ENCODE data around the gene MROH8.

MROH8 gene

GRCh38 chr20:37090407-37090806 lies 88.9 kb downstream of the MROH8 start:
- Histone ChIP-seq H3K9me3 (no peaks in the 10 kb centered on the region), H3K36me3 (no peaks in the 10 kb centered on the region), H3K27ac (no peak overlapping the region), H3K4me3 (ENCODE audit: low read depth in 1 of 2, low read length in 1 of 2) (no peak overlapping the region), H3K4me1 (ENCODE audit: control insufficient read depth in 1 of 2, insufficient read depth in 1 of 2, low read depth in 1 of 2, low read length in 1 of 2) (peaks cover 2 to 12% of the 10 kb centered on the region in 2 experiments), H3K27me3 (no peaks in the 10 kb centered on the region)
- TF ChIP-seq, protein P1, sequence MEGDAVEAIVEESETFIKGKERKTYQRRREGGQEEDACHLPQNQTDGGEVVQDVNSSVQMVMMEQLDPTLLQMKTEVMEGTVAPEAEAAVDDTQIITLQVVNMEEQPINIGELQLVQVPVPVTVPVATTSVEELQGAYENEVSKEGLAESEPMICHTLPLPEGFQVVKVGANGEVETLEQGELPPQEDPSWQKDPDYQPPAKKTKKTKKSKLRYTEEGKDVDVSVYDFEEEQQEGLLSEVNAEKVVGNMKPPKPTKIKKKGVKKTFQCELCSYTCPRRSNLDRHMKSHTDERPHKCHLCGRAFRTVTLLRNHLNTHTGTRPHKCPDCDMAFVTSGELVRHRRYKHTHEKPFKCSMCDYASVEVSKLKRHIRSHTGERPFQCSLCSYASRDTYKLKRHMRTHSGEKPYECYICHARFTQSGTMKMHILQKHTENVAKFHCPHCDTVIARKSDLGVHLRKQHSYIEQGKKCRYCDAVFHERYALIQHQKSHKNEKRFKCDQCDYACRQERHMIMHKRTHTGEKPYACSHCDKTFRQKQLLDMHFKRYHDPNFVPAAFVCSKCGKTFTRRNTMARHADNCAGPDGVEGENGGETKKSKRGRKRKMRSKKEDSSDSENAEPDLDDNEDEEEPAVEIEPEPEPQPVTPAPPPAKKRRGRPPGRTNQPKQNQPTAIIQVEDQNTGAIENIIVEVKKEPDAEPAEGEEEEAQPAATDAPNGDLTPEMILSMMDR (IDR thresholded peaks at IDR 0.05): no peak

DNA sequence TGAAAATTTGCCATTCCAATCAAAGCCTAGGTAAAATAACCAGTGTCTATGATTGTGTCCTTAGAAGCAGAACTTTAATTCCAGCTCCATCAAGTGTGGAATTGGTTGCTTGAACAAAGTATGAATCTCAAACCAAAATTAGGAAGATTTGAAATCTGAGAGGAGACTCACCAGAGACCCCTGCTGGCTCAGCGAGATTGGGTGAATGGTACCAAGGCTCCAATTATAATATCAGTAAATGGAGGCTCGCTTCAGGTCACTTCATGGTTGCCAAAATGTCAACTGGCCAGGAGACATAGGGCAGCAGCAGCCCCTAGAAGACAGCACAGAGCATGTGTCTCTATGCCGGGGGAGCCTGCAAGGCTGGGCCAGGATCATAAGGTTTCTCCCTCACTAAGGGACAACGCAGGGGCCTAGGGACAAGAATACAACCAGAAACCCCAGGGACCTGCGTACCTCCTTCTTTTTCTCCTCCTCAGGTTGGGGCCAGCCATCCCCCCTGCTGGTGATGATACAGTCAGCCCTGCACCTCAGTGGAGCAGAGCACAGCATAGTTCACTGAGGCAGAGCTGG lies 97.5 kb downstream of the MROH8 start:
- Histone ChIP-seq H3K4me1 (ENCODE audit: control insufficient read depth in 1 of 2, insufficient read depth in 1 of 2, low read depth in 1 of 2, low read length in 1 of 2) (no peaks in the 10 kb centered on the region), H3K4me3 (ENCODE audit: low read depth in 1 of 2, low read length in 1 of 2) (no peak overlapping the region), H3K27ac (no peak overlapping the region), H3K36me3 (peaks cover 3% of the 10 kb centered on the region), H3K9me3 (no peaks in the 10 kb centered on the region), H3K27me3 (no peaks in the 10 kb centered on the region)
- TF ChIP-seq, protein P1 (IDR thresholded peaks at IDR 0.05): no peak

DNA sequence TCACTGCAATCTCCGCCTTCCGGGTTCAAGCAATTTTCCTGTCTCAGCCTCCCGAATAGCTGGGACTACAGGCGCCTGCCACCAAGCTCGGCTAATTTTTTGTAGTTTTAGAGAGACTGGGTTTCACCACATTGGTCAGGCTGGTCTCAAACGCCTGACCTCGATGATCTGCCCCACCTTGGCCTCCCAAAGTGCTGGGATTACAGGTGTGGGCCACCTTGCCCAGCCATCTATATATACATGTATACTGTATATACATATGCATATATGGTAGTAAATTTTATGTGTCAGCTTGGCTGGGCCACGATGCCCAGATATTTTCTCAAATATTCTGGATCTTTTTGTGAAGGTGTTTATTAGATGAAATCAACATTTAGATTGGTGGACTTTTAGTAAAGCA lies 102.3 kb downstream of the MROH8 start:
- no peak overlapping the region for H3K4me3 ChIP-seq (ENCODE audit: low read depth in 1 of 2, low read length in 1 of 2)
- no peaks in the 10 kb centered on the region for H3K9me3 ChIP-seq
- H3K27ac ChIP-seq: no peak overlapping the region
- peaks cover 9% of the 10 kb centered on the region in 2 experiments for H3K4me1 ChIP-seq (ENCODE audit: control insufficient read depth in 1 of 2, insufficient read depth in 1 of 2, low read depth in 1 of 2, low read length in 1 of 2)
- H3K27me3 ChIP-seq: no peaks in the 10 kb centered on the region
- peaks cover 3% of the 10 kb centered on the region for H3K36me3 ChIP-seq
- TF ChIP-seq, protein P1 (IDR thresholded peaks at IDR 0.05): no peak

DNA sequence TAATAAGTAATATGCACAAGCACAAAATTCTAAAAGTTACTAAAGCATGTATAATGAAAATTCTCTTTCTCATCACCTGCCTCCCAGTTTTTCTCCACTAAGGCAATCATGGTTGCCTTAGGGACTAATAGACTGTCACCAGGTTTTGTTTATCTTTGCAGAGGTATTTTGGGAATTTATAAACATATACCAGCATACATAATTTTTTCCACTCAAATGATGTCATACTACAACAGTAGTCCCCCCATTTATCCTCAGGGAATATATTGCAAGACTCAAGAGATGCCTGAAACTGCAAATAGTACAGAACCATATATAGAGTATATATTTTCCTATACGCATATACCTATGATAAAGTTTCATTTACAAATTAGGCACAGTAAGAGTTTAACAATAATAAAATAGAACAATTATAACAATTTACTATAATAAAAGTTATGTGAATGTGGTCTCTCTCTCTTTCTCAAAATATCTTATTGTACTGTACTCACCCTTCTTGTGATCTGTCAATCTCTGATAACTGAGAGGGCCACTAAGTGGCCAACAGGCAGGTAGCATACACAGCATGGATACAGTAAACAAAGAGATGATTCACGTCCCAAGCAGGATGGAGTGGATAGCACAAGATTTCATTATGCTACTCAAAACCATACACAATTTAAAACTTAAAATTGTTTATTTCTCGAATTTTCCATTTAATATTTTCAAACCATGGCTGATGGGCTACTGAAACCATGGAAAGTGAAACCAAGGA lies 103.2 kb downstream of the MROH8 start:
- TF ChIP-seq, protein P1 (IDR thresholded peaks at IDR 0.05): no peak
- H3K27ac ChIP-seq: no peak overlapping the region
- H3K4me1 ChIP-seq (ENCODE audit: control insufficient read depth in 1 of 2, insufficient read depth in 1 of 2, low read depth in 1 of 2, low read length in 1 of 2): peaks cover 13% of the 10 kb centered on the region in 2 experiments
- H3K27me3 ChIP-seq: no peaks in the 10 kb centered on the region
- peaks cover 3% of the 10 kb centered on the region for H3K36me3 ChIP-seq
- H3K9me3 ChIP-seq: no peaks in the 10 kb centered on the region
- no peak overlapping the region for H3K4me3 ChIP-seq (ENCODE audit: low read depth in 1 of 2, low read length in 1 of 2)

DNA sequence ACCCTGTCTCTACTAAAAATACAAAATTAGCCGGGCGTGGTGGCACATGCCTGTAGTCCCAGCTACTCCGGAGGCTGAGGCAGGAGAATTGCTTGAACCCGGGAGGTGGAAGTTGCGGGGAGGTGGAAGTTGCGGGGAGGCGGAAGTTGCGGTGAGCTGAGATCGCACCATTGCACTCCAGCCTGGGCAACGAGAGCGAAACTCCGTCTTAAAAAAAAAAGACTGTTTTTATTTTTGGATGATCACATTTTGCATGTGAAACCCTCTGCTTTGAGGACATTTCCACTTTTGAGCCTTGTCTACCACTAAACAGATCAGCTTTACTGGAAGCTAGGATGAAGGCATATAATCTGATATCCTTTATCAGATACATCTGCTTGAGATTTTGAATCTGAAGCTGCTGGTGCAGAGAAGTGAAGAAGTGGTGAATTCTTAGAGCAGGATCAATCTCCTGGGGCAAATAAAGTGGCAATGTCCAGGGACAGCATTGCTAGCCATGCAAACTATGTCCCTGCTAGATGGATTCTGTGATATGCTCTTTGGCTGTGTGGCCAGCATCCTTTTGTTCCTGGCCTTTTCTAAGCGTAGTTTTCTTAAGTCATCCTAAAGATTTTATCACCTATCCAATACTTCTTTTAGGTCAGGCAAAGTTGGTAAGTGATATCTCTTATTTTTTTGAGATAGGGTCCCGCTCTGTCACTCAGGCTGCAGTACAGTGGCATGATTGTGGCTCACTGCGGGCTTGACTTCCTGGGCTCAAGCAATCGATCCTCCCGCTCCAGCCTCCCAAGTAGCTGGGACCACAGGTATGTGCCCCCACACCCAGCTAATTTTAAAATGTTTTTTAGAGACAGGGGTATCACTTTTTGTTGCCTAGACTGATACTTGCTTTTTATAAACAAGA lies 106.8 kb downstream of the MROH8 start:
- Histone ChIP-seq H3K9me3 (no peaks in the 10 kb centered on the region), H3K27ac (peak overlapping the region; percentile 59), H3K4me3 (ENCODE audit: low read depth in 1 of 2, low read length in 1 of 2) (peak overlapping the region; percentile 12 to 34), H3K4me1 (ENCODE audit: control insufficient read depth in 1 of 2, insufficient read depth in 1 of 2, low read depth in 1 of 2, low read length in 1 of 2) (peaks cover 13% of the 10 kb centered on the region in 2 experiments), H3K27me3 (no peaks in the 10 kb centered on the region), H3K36me3 (no peaks in the 10 kb centered on the region)
- TF ChIP-seq, protein P1 (IDR thresholded peaks at IDR 0.05): no peak
